Cardiac fibroblast (primary cell): ENCODE results near the gene EMP2.

Source experiments
- DNase-seq, 2 donors: peaks; one replicate each; pipeline versions ENCODE4 v3.0.0 to v3.0.0-alpha.2; 2010; ENCODE audit warnings: low read depth in 2 of 2
- H3K4me3 ChIP-seq, 2 donors: replicated peaks in 1 of 2; 1 replicate in 1 of 2; 2 replicates in 1 of 2; pipeline ENCODE4 v1.5.1; 2011; ENCODE audit warnings: low read depth in 2 of 2, low read length in 2 of 2, mild to moderate bottlenecking in 2 of 2, moderate library complexity in 1 of 2
- TF ChIP-seq, protein P1 (sequence below): IDR thresholded peaks from one replicate; pipeline ENCODE4 v1.5.1; 2011; ENCODE audit warnings: low read depth, mild to moderate bottlenecking, low read length, inconsistent platforms

EMP2 gene

GRCh38 chr16:10558746-10559641 is 21.4 kb downstream of the EMP2 start:
- TF ChIP-seq, protein P1, sequence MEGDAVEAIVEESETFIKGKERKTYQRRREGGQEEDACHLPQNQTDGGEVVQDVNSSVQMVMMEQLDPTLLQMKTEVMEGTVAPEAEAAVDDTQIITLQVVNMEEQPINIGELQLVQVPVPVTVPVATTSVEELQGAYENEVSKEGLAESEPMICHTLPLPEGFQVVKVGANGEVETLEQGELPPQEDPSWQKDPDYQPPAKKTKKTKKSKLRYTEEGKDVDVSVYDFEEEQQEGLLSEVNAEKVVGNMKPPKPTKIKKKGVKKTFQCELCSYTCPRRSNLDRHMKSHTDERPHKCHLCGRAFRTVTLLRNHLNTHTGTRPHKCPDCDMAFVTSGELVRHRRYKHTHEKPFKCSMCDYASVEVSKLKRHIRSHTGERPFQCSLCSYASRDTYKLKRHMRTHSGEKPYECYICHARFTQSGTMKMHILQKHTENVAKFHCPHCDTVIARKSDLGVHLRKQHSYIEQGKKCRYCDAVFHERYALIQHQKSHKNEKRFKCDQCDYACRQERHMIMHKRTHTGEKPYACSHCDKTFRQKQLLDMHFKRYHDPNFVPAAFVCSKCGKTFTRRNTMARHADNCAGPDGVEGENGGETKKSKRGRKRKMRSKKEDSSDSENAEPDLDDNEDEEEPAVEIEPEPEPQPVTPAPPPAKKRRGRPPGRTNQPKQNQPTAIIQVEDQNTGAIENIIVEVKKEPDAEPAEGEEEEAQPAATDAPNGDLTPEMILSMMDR, result no peak
- DNase-seq, result peak; percentile 55 to 76
- peak overlapping the region in 1 of 2 donors; percentile 26 for H3K4me3 ChIP-seq

DNA sequence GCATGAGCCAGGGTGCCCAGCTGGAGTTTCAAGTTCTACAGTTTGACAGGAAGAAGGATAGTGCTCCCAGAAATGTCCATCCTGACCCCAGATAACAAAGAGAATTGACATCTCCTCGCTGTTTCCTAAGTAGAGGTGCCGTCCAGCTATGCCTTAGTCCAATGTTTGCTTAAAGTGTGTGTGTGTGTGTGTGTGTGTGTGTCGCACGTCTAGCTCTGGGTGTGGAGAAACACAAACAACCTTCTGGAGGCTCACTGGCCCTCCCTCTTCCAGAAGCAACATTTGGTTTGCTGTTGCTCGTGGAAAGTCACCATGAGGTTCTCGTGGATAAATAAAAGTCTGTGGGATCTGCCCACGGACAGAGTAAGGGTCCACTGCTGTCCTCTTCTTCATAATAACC is 22.1 kb downstream of the EMP2 start:
- TF ChIP-seq, protein P1, result no peak
- H3K4me3 ChIP-seq, result peak overlapping the region in 1 of 2 donors; percentile 26
- DNase-seq, result no peak

GRCh38 chr16:10557750-10558149 is 22.6 kb downstream of the EMP2 start:
- no peak overlapping the region for H3K4me3 ChIP-seq
- TF ChIP-seq, protein P1, result no peak
- no peak for DNase-seq

GRCh38 chr16:10556236-10556635 is 24.2 kb downstream of the EMP2 start:
- H3K4me3 ChIP-seq, result no peak overlapping the region
- TF ChIP-seq, protein P1, result no peak
- no peak for DNase-seq

DNA sequence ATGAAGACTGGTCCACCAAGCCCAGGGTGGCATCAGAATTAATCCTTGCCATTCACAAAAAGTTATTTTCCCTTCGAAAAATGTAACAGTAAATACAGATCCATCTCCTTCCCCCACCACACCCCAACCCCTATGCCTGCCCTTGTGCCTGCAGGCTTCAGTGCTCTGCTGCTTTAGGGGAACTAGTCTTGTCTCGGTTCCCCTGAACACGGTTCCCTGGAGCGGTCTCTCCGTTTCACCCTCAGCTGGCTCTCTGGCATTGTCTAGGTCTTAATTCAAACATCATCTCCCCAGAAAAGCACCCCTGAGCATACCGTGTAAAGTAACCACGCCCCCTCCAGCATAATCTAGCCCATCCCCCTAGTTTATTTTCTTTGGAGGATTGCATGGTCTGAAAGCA is 25.8 kb downstream of the EMP2 start:
- no peak for DNase-seq
- TF ChIP-seq, protein P1, result no peak
- H3K4me3 ChIP-seq, result no peak overlapping the region

DNA sequence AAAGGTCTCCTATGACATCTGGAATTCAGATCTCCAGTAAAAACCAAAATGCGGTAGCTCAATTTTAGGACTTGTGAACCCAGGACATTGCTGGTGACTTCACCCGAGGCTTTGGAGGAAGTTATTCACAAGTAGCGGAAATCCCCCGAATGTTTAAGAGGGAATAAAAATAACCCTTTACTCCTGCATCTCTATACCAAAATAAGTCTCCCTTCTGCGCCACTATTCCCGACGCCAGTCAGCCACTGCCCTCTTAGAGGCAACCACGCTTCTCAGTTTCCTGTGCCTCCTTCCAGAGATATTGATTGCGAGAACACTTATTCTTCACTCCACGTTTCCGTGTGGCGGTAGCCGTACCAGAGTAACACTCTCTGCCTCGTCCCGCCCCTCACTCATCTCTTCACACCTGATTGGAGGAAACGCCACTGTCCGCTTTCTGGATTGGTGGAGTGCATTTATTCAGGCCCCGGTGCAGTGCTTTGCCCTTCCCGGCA is 27.4 kb downstream of the EMP2 start:
- no peak overlapping the region for H3K4me3 ChIP-seq
- TF ChIP-seq, protein P1, result no peak
- DNase-seq, result no peak

GRCh38 chr16:10552281-10552680 is 28.1 kb downstream of the EMP2 start:
- DNase-seq, result no peak
- no peak overlapping the region for H3K4me3 ChIP-seq
- TF ChIP-seq, protein P1, result no peak
